SU-DHL-6 (cell line): ENCODE data around the gene ZDHHC8.

Experiments used
- H2AFZ ChIP-seq: fragments of 200-600 bp; sonication (generic); 2 replicates; pipeline ENCODE4 v1.6.1; 2014; ENCODE audit warnings: low read depth, mild to moderate bottlenecking, moderate library complexity, mixed read lengths, antibody characterized with exemption, low read length; ENCODE audit not compliant: severe bottlenecking
- H3F3A ChIP-seq: fragments of 200-600 bp; shearing (Covaris generic); 2 replicates; pipeline ENCODE4 v1.6.0; 2016; ENCODE audit warnings: antibody characterized with exemption, mild to moderate bottlenecking; ENCODE audit not compliant: insufficient read depth
- H3K27ac ChIP-seq: fragments of 200-600 bp; sonication (generic); 2 replicates; pipeline ENCODE4 v1.5.1; 2016; ENCODE audit warnings: low read depth, mild to moderate bottlenecking, low read length, moderate library complexity, mixed read lengths
- H3K27me3 ChIP-seq: fragments of 200-600 bp; sonication (generic), shearing (Covaris generic); 2 replicates; pipeline ENCODE4 v1.6.0; 2014; ENCODE audit warnings: mild to moderate bottlenecking, low read length
- H3K36me3 ChIP-seq: fragments of 200-600 bp; sonication (generic); 2 replicates; pipeline ENCODE4 v1.6.1; 2014; ENCODE audit warnings: mild to moderate bottlenecking, low read length, mixed read lengths
- H3K4me2 ChIP-seq: fragments of 300-600, 200-600 bp; shearing (Covaris generic), sonication (generic); 2 replicates; pipeline ENCODE4 v1.6.0; 2014; ENCODE audit warnings: low read length, low read depth, mild to moderate bottlenecking; ENCODE audit not compliant: poor library complexity, severe bottlenecking
- H3K4me3 ChIP-seq: fragments of 200-600 bp; sonication (generic); 2 replicates; pipeline ENCODE4 v1.5.1; 2014; ENCODE audit warnings: antibody characterized with exemption, low read length, mild to moderate bottlenecking, mixed read lengths; ENCODE audit not compliant: insufficient read depth, poor library complexity, severe bottlenecking
- H3K79me2 ChIP-seq: fragments of 200-600 bp; sonication (generic); 2 replicates; pipeline ENCODE4 v1.6.1; 2014; ENCODE audit warnings: mild to moderate bottlenecking, low read length, moderate library complexity; ENCODE audit not compliant: insufficient read depth
- H3K9ac ChIP-seq: fragments of 200-600 bp; sonication (generic); 2 replicates; pipeline ENCODE4 v1.7.0; 2014; ENCODE audit warnings: mild to moderate bottlenecking, low read length
- H3K9me2 ChIP-seq: fragments of 200-600 bp; sonication (generic); replicated peaks from 2 replicates; pipeline ENCODE4 v1.6.1; 2014; ENCODE audit warnings: low read length; ENCODE audit not compliant: insufficient read depth
- H3K9me3 ChIP-seq: fragments of 200-600 bp; sonication (generic); 2 replicates; pipeline ENCODE4 v1.6.1; 2014; ENCODE audit warnings: low read length, mixed read lengths; ENCODE audit not compliant: insufficient read depth
- H4K20me1 ChIP-seq: fragments of 200-600 bp; sonication (generic); 2 replicates; pipeline ENCODE4 v1.6.1; 2014; ENCODE audit warnings: low read depth, mild to moderate bottlenecking, antibody characterized with exemption, low read length, moderate library complexity, mixed read lengths
- CTCF ChIP-seq: fragments of 200-600 bp; sonication (generic); IDR thresholded peaks from one replicate; pipeline ENCODE4 v1.5.1; 2017; ENCODE audit warnings: antibody characterized with exemption, mild to moderate bottlenecking, low read length, moderate library complexity; ENCODE audit not compliant: insufficient read depth, poor library complexity, severe bottlenecking
- EZH2phosphoT487 ChIP-seq: fragments of 200-600 bp; sonication (generic), shearing (Covaris generic); conservative IDR thresholded peaks from 2 replicates; pipeline ENCODE4 v1.6.1; 2018; ENCODE audit warnings: mild to moderate bottlenecking, antibody characterized with exemption, low read length, moderate library complexity, mixed read lengths

ZDHHC8 gene

GRCh38 chr22:20164863-20165262 is 33.3 kb downstream of the ZDHHC8 start:
- Histone ChIP-seq H3F3A (no peaks in the 10 kb centered on the region), H2AFZ (no peak overlapping the region), H4K20me1 (no peaks in the 10 kb centered on the region), H3K9me3 (no peaks in the 10 kb centered on the region), H3K4me3 (no peak overlapping the region), H3K79me2 (no peaks in the 10 kb centered on the region), H3K9ac (no peak overlapping the region), H3K27ac (no peak overlapping the region), H3K9me2 (no peaks in the 10 kb centered on the region), H3K27me3 (no peaks in the 10 kb centered on the region), H3K4me2 (no peak overlapping the region), H3K36me3 (no peaks in the 10 kb centered on the region)
- no peak for TF ChIP-seq CTCF
- no peak for TF ChIP-seq EZH2phosphoT487

GRCh38 chr22:20165421-20165820 is 33.8 kb downstream of the ZDHHC8 start:
- Histone ChIP-seq H4K20me1 (no peaks in the 10 kb centered on the region), H3K4me3 (no peak overlapping the region), H3F3A (no peaks in the 10 kb centered on the region), H2AFZ (no peak overlapping the region), H3K9me2 (no peaks in the 10 kb centered on the region), H3K27me3 (no peaks in the 10 kb centered on the region), H3K79me2 (no peaks in the 10 kb centered on the region), H3K4me2 (no peak overlapping the region), H3K9me3 (no peaks in the 10 kb centered on the region), H3K27ac (no peak overlapping the region), H3K9ac (no peak overlapping the region), H3K36me3 (no peaks in the 10 kb centered on the region)
- TF ChIP-seq EZH2phosphoT487, result no peak
- TF ChIP-seq CTCF, result no peak

GRCh38 chr22:20165913-20166312 is 34.3 kb downstream of the ZDHHC8 start:
- no peaks in the 10 kb centered on the region for H3K9me3 ChIP-seq
- H3K36me3 ChIP-seq, result no peaks in the 10 kb centered on the region
- no peaks in the 10 kb centered on the region for H3K9me2 ChIP-seq
- TF ChIP-seq CTCF (no peak), EZH2phosphoT487 (no peak)
- no peaks in the 10 kb centered on the region for H4K20me1 ChIP-seq
- no peak overlapping the region for H3K27ac ChIP-seq
- H2AFZ ChIP-seq, result no peak overlapping the region
- no peak overlapping the region for H3K9ac ChIP-seq
- H3K4me3 ChIP-seq, result no peak overlapping the region
- no peaks in the 10 kb centered on the region for H3K79me2 ChIP-seq
- H3K27me3 ChIP-seq, result no peaks in the 10 kb centered on the region
- H3K4me2 ChIP-seq, result no peak overlapping the region
- no peaks in the 10 kb centered on the region for H3F3A ChIP-seq
